Measurements from ENCODE around the gene ALS2.

GRCh38 chr2:201758234-201758633 lies 22.5 kb downstream of the ALS2 start:
- TF ChIP-seq USF1 (IDR thresholded peaks at IDR 0.05) (no peak), RAD21 (IDR thresholded peaks at IDR 0.05; ENCODE audit: low read depth) (no peak), YY1 (IDR thresholded peaks at IDR 0.05; ENCODE audit: low read depth) (no peak), TEAD4 (IDR thresholded peaks at IDR 0.05) (no peak), MAX (IDR thresholded peaks at IDR 0.05) (no peak), CEBPB (IDR thresholded peaks at IDR 0.05) (no peak), TAF1 (IDR thresholded peaks at IDR 0.05; ENCODE audit: low read depth) (no peak), ZBTB7A (IDR thresholded peaks at IDR 0.05; ENCODE audit: low read depth) (no peak), TCF12 (IDR thresholded peaks at IDR 0.05; ENCODE audit: low read depth) (no peak), EGR1 (IDR thresholded peaks at IDR 0.05) (no peak), EP300 (IDR thresholded peaks at IDR 0.05; ENCODE audit: borderline replicate concordance) (no peak), REST (IDR thresholded peaks at IDR 0.05; ENCODE audit: low read depth) (no peak), NFIC (IDR thresholded peaks at IDR 0.05) (no peak)

All from Ishikawa (cell line).